H1 (cell line): ENCODE results near the gene ARG2. TPM values are rescaled to one million over a fixed set of nuclear protein-coding genes. Genes with fewer than 3 reads are reported as not detected.

Experiments
- CHD7 ChIP-seq: fragments of 300-600 bp; sonication (generic); IDR thresholded peaks from 2 replicates; pipeline ENCODE4 v1.7.1; 2012; ENCODE audit warnings: low read length, moderate library complexity, mild to moderate bottlenecking, inconsistent platforms; ENCODE audit not compliant: insufficient replicate concordance
- CREB1 ChIP-seq: IDR thresholded peaks from 2 replicates; pipeline ENCODE4 v1.6.1; 2012; ENCODE audit warnings: inconsistent platforms
- CTBP2 ChIP-seq: IDR thresholded peaks from 2 replicates; pipeline ENCODE4 v1.7.0; 2011; ENCODE audit warnings: borderline replicate concordance, mild to moderate bottlenecking, moderate library complexity, mixed read lengths, low read length; ENCODE audit not compliant: insufficient read depth, insufficient read length
- GTF2F1 ChIP-seq: IDR thresholded peaks from 2 replicates; pipeline ENCODE4 v1.6.1; 2012; ENCODE audit warnings: low read depth, low read length, improper control_type of control experiment, borderline replicate concordance
- HDAC6 ChIP-seq: IDR thresholded peaks from one replicate; pipeline ENCODE4 v1.7.1; 2012; ENCODE audit warnings: low read depth, mild to moderate bottlenecking, inconsistent platforms, low read length, moderate library complexity
- JUN ChIP-seq: IDR thresholded peaks from 2 replicates; pipeline ENCODE4 v1.6.1; 2011; ENCODE audit warnings: low read depth, mild to moderate bottlenecking, improper control_type of control experiment, low read length
- KDM4A ChIP-seq: IDR thresholded peaks from one replicate; pipeline ENCODE4 v1.7.1; 2012; ENCODE audit warnings: low read depth, mild to moderate bottlenecking, moderate library complexity, low read length, inconsistent platforms; ENCODE audit not compliant: severe bottlenecking
- POLR2A ChIP-seq, 2 experiments: IDR thresholded peaks; 1 replicate in 1 of 2; 2 replicates in 1 of 2; pipeline ENCODE4 v1.6.1; 2011; ENCODE audit warnings: low read depth in 2 of 2, low read length in 2 of 2, mild to moderate bottlenecking in 2 of 2; ENCODE audit errors: control extremely low read depth in 1 of 2
- RXRA ChIP-seq: IDR thresholded peaks from 2 replicates; pipeline ENCODE4 v1.6.1; 2011; ENCODE audit warnings: low read depth, mild to moderate bottlenecking, low read length, moderate library complexity; ENCODE audit not compliant: insufficient read depth
- SIX5 ChIP-seq: IDR thresholded peaks from 2 replicates; pipeline ENCODE4 v1.6.1; 2011; ENCODE audit warnings: mild to moderate bottlenecking, low read depth, low read length
- TEAD4 ChIP-seq: IDR thresholded peaks from 2 replicates; pipeline ENCODE4 v1.6.1; 2012; ENCODE audit warnings: low read depth, low read length, inconsistent platforms, mixed read lengths
- polyA plus RNA-seq, 7 experiments: library from polyadenylated mRNA; depleted of rRNA in 3 of 7; stranded (reverse) in 5 of 7; unstranded in 2 of 7; fragments of >200 nt in 5 of 7; fragments of 200-250 nt in 2 of 7; gene quantifications; 1 replicate in 5 of 7; 2 replicates in 1 of 7; 4 replicates in 1 of 7; pipeline versions ENCODE4 v1.2.1 to v1.2.3, GENCODE V29; 2011 to 2013; ENCODE audit warnings: missing spikeins in 2 of 7, mixed read lengths in 2 of 7
- total RNA-seq: library from RNA; stranded (reverse); fragmentation: NEBNext Ultra II Directional; extraction: Animal tissue kit (Norgen Biotek cat#: 25700); gene quantifications from 2 replicates; pipeline ENCODE4 v1.2.1, GENCODE V29; 2021

The ARG2 gene
- total and polyA plus RNA-seq, 2 of the 8 experiments (the other 6 are each of a cell fraction or from before 2014, with no cell fraction given), result 49.9 to 59.1 TPM

- no peak for TF ChIP-seq CHD7
- no peak; the same call in 1 of the 2 replicates for TF ChIP-seq CREB1
- TF ChIP-seq KDM4A, result peak; percentile 48
- TF ChIP-seq GTF2F1, result no peak
- TF ChIP-seq RXRA, result no peak
- TF ChIP-seq CTBP2, result no peak
- no peak for TF ChIP-seq TEAD4
- TF ChIP-seq SIX5, result peak; percentile 58; the same call in 1 of the 2 replicates
- TF ChIP-seq POLR2A (IDR thresholded peaks at IDR 0.05; ENCODE audit: control extremely low read depth in 1 of 2, low read depth in 2 of 2, low read length in 2 of 2), result peak; percentile 63 to 83
- no peak for TF ChIP-seq JUN
- TF ChIP-seq HDAC6, result no peak
Observed at GRCh38 chr14:67674480-67675218, 54.9 kb downstream of the ARG2 start, which contains the start of gene VTI1B (continued).
